GM19324 (cell line): Measurements from ENCODE around the gene NXPH1.

ENCODE experiments used
- ATAC-seq: cut with Tn5 transposase; IDR thresholded peaks from one replicate; pipeline ENCODE4 v1.9.1; 2021; ENCODE audit warnings: mild to moderate bottlenecking, moderate library complexity; ENCODE audit not compliant: unreplicated experiment, low FRiP score

Gene NXPH1

GRCh38 chr7:8435590-8436545, 2.5 kb downstream of the NXPH1 start:
- no peak for ATAC-seq

DNA sequence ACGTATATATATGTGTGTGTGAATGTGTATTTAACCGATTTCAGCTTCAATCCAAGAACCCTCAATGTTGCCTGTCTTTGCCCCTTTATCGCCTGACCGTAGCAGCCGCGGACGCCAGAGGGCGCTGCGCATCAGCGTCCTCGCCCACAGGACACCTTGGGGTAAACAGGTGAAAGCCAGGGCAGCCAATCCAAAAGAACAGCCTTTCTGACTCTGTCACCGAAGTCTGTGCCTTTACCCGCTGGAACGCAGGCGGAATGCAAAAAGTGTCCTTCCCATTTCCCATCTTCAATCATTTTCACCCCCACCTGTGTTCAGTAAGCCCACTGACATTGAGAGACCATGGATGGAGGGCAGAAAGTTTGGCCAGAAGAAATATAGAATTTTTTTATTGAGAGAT, 3.6 kb downstream of the NXPH1 start:
- peak; percentile 79 for ATAC-seq

DNA sequence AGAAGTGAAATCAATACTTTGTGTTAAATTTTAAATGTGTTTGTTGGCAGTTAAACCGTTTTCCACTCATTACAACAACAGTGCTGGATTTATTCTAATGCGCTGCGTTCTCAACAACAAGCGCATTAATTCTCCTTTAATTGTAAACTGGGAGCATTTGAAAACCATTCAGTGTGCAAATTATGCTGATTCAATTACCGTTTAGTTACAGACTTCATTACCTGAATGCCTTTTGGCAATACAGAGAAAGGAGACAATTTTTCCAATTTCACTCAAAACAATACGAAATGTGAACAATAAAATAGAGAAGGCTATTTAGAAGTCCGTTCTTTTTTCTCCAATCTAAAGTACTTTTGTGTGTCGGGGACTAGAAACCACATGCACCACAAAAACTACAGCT, 4.2 kb downstream of the NXPH1 start:
- ATAC-seq = no peak

GRCh38 chr7:8440670-8441069, 7.3 kb downstream of the NXPH1 start:
- no peak for ATAC-seq

DNA sequence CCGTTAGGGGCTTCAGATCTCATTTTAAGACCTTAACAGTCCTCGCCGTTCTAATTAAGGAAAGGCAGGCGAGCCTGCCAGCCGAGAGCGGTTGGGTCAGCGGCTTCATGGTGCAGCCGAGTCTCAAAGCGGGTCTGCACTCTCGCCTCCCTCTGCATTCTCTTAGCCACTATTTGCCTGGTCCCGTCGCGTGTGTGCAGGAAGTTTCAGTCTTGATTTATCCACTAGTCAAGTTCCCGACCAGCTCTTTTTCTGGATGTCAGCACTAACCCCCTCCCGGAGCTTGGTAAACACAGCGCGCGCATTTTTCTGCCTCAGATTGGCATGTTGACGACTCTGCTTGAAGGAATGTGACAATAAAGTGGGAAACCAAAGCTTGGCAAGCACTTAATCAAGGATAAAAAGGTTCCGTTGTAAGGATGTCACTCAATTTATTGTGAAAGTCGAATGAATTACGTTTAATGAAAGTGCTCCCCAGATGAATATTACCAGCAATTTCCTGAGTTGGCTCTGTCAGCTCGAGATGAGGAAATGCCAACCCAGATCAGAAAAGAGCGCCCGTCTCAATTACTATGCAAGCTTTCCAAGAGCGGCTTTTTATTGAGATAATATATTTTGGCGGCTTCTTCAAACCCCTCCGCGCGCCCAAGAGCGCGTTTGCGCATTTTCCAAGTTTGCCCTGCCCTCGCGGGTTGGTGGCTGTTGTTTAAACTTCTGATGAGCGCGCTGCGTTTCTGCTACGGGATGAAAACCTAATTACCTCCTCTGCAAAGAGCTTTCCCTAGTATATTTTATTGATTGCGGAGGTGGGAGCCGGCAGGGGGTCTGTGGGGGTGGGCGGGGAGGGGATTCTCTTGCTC, 7.9 kb downstream of the NXPH1 start:
- ATAC-seq = no peak

- ATAC-seq = no peak
These were observed 8.8 kb downstream of the NXPH1 start for GRCh38 chr7:8442051-8442813.

DNA sequence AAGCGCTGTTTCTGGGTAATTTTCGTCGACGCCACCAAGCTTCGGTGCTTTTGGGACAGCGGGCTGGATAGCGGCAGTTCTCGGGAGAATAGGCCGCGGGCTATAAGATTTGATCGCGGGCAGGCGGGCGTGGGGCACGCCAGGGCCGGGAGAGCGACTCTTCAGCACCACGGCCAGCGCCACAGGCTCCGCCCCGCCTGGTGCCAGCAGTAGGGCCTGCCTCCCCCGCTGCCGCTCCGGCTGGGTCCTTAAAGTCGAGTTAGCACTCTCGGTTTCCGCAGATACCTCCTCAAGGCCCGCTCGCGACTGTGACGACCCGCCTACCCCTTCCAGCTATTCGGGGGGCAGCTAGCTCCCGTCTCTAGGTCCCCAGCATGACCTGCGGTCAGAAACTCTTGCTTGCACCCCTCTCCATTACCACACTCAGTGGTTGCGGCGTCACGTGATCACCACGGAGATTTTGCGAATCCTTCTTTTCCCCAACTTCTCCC, 9.4 kb downstream of the NXPH1 start:
- ATAC-seq = no peak

GRCh38 chr7:8443576-8444467, 10.4 kb downstream of the NXPH1 start:
- no peak for ATAC-seq

DNA sequence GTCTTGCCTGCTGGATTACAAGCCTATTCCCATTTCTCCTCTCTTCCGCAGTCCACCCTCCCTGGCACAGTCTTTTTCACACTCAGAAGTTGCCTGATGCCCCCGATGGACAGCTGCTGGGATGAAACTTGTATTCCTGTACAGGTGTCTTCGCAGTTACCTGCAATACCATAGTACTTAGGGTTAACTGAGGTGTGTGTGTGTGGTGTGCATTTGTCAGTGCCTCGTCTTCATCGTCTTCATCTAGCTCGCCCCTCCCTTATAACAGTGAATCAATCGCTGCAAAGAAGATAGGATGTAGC, 11.0 kb downstream of the NXPH1 start:
- no peak for ATAC-seq

DNA sequence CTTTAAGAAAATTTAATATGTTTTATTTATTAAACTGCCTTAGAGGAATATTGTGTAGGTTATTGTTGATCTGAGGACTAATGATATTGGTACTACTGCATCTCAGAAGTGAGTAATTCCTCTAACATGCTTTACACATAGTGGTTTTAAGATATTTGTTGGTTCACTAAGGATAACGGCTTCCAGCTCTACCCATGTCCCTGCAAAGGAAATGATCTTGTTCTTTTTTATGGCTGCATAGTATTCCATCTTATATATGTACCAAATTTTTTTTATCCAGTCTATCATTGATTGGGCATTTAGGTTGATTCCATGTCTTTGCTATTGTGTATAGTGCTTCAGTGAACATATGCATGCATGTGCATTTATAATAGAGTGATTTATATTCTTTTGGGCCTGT, 20.1 kb downstream of the NXPH1 start:
- no peak for ATAC-seq

GRCh38 chr7:8455426-8455825, 22.0 kb downstream of the NXPH1 start:
- no peak for ATAC-seq

DNA sequence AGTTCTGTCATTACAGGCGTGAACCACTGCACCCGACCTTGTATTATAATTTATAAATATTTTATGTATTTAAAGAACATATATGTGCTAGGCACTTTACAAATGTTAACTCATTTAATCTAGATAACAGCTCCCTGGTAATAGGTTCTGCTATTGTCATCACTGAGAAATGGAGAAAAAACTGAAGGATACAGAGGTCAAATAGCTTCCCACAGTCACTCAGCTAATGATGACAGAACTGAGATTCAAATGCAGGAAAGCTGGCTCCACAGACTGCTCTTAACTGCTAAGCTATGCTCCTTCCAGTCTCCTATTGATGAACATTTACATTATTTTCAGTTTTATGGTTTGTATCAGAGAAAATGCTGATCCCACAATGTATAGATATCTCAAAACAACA, 28.9 kb downstream of the NXPH1 start:
- no peak for ATAC-seq

DNA sequence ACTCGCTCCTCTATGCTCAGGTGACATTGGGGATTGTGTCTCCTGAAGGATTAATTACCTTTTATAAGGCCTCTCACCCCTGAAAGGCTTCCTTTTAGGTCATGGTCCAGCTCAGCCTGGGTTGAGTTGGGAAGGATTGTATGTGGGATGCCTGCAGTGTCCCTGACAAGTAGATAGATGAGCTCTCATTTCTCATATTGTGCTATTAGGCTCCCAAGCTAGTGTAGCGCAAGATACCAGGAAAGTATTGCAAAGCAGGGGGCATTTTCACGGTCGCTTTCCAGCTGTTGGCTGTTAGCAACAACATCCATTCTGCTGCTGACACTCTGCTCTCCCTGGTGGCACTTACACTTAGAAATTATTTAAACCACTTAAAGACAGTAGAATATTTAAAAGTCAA, 31.9 kb downstream of the NXPH1 start:
- ATAC-seq = no peak

DNA sequence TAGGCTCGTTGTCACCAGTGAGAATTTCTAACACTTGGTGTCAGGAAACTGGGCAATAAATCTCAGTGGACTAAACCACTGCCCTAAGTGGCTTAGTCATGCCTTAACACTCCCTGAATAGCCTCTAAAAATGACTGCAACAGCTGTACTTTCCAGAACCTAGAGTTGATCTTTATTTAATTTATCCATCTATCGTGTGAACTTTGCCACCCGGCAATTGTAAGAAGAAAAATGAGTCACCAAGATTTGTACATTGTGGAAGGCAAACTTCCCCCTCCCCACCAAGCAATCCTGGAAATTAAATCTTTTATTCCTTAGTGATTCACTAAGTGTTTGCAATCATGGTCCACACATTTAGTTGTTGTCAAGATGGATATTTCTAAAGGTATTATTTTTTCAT, 47.1 kb downstream of the NXPH1 start:
- no peak for ATAC-seq

GRCh38 chr7:8481096-8481495, 47.7 kb downstream of the NXPH1 start:
- no peak for ATAC-seq

- ATAC-seq = no peak
These were observed 48.5 kb downstream of the NXPH1 start for GRCh38 chr7:8481752-8482446.

DNA sequence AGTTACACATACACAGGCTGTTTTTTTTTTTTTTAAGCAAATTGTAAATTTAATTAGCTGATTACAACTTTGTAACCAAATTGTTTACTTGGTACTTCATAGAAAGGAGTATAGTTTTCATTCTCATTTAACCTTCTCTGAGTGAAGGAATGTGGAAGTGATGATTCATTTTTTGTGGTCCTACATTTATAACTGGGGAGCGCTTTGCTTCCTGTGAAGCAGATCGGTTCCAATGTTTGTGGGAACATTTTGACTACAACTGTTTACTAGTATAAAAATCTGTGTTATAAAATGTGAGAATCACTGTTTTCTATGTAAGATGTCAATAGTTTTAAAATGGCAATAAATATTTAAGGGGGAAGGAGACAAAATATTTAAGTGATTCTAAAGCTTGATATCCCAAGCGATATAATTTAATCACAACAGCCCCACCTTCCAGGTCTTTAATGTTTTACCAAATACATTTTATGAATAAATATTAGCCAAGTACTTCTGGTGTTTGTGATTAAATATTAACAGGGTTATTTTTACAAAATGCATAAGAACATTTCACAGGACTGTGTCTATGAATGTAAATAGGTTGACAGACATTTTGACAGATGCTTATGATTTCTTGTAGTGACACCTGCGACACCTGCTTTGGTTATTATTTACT, 57.1 kb downstream of the NXPH1 start:
- ATAC-seq = no peak

GRCh38 chr7:8491106-8491505, 57.7 kb downstream of the NXPH1 start:
- no peak for ATAC-seq
